ENCODE data around the gene CXCL11. TPM values are rescaled to one million over a fixed set of nuclear protein-coding genes. Genes with fewer than 3 reads are reported as not detected.
"Not testable (repeated sequence)": the region's sequence is repeated elsewhere in the genome, so short reads cannot be mapped to it uniquely, and the experiment has no call there.

The CXCL11 gene
- polyA plus RNA-seq, 1 of the 3 experiments (the other 2 are of a cell fraction), result not detected

- no peaks in the 10 kb centered on the region for H3F3A ChIP-seq (replicated peaks; ENCODE audit: insufficient read depth)
- no peak overlapping the region for H3K27ac ChIP-seq (ENCODE audit: low read depth in 2 of 2, low read length in 1 of 2)
- H3K4me1 ChIP-seq (ENCODE audit: control insufficient read depth in 1 of 2, insufficient read depth in 2 of 2, low read depth in 1 of 2, low read length in 1 of 2), result no peaks in the 10 kb centered on the region
- H3K4me2 ChIP-seq, result no peak overlapping the region
- TF ChIP-seq NRF1 (IDR thresholded peaks at IDR 0.05; ENCODE audit: low read depth, low read length), result no peak
- H3K9me3 ChIP-seq, result no peaks in the 10 kb centered on the region
- no peaks in the 10 kb centered on the region for H3K36me3 ChIP-seq (replicated peaks in 1 of 2; ENCODE audit: control insufficient read depth in 1 of 2, insufficient read depth in 2 of 2, low read length in 1 of 2)
- ChIA-PET CTCF (interaction anchor here (1.0 to 2.1 kb wide), 2 partner anchors 59 to 64 kb away, joined by 3 to 11 read pairs; partner anchors contain the start of gene SDAD1), POLR2A (no interaction called here)
- H3K27me3 ChIP-seq (ENCODE audit: insufficient read depth), result peaks cover 8% of the 10 kb centered on the region; the same call in 1 of the 2 replicates
- no peak overlapping the region for H2AFZ ChIP-seq (ENCODE audit: low read depth)
- no peaks in the 10 kb centered on the region for H3K79me2 ChIP-seq (ENCODE audit: insufficient read depth)
- DNase-seq, result no peak
- H3K9me2 ChIP-seq, result no peaks in the 10 kb centered on the region
- WGBS (ENCODE audit: low lambda C conversion rate), result 45% methylated on average over 2 of the region's 2 CpGs
- no peak overlapping the region for H3K4me3 ChIP-seq (ENCODE audit: low read depth in 2 of 2, low read length in 1 of 2)
- no peaks in the 10 kb centered on the region for H4K20me1 ChIP-seq (ENCODE audit: insufficient read depth)
- no peak overlapping the region for H3K9ac ChIP-seq
Observed at GRCh38 chr4:76055016-76055415, 19.1 kb upstream of the CXCL11 start.

- TF ChIP-seq GATA2 (CRISPR knock-in tag; IDR thresholded peaks at IDR 0.05) (no peak), RAD21 (IDR thresholded peaks at IDR 0.05; ENCODE audit: low read length) (no peak), MAX (IDR thresholded peaks at IDR 0.05; ENCODE audit: low read depth) (no peak), FOXJ3 (CRISPR knock-in tag; IDR thresholded peaks at IDR 0.05) (no peak), PBX3 (IDR thresholded peaks at IDR 0.05) (no peak), MXI1 (IDR thresholded peaks at IDR 0.05; ENCODE audit: low read depth, low read length) (no peak), MEF2A (IDR thresholded peaks at IDR 0.05; ENCODE audit: borderline replicate concordance, low read depth) (no peak), USF2 (IDR thresholded peaks at IDR 0.05; ENCODE audit: borderline replicate concordance, low read depth, low read length) (no peak), CHD2 (IDR thresholded peaks at IDR 0.05; ENCODE audit: low read length, partially characterized antibody) (no peak), NFIC (IDR thresholded peaks at IDR 0.05; ENCODE audit: borderline replicate concordance) (no peak), IRF3 (IDR thresholded peaks at IDR 0.05; ENCODE audit: low read depth, low read length) (no peak), CTCF (IDR thresholded peaks at IDR 0.05) (no peak), JUND (IDR thresholded peaks at IDR 0.05) (no peak), FOXM1 (IDR thresholded peaks at IDR 0.05; ENCODE audit: low read depth) (no peak), ELF1 (IDR thresholded peaks at IDR 0.05) (no peak)
- DNase-seq, result no peak
- no peak overlapping the region for H3K4me2 ChIP-seq
- no peaks in the 10 kb centered on the region for H3K79me2 ChIP-seq (ENCODE audit: insufficient read depth)
- ChIA-PET POLR2A (no interaction called here), CTCF (interaction anchor here (0.9 to 2.1 kb wide), 5 partner anchors 13 to 138 kb away, joined by 3 to 11 read pairs (median 5); no protein-coding TSS in a partner anchor)
- no peaks in the 10 kb centered on the region for H4K20me1 ChIP-seq (ENCODE audit: insufficient read depth)
- H3K36me3 ChIP-seq (replicated peaks in 1 of 2; ENCODE audit: control insufficient read depth in 1 of 2, insufficient read depth in 2 of 2, low read length in 1 of 2), result no peaks in the 10 kb centered on the region
- peaks cover 8% of the 10 kb centered on the region; the same call in 1 of the 2 replicates for H3K27me3 ChIP-seq (ENCODE audit: insufficient read depth)
- no peak overlapping the region for H3K9ac ChIP-seq
- H3K9me2 ChIP-seq, result no peaks in the 10 kb centered on the region
- H2AFZ ChIP-seq (ENCODE audit: low read depth), result no peak overlapping the region
- H3K9me3 ChIP-seq, result no peaks in the 10 kb centered on the region
- WGBS (ENCODE audit: low lambda C conversion rate), result 35% methylated on average over 4 of the region's 4 CpGs
- no peak overlapping the region for H3K4me3 ChIP-seq (ENCODE audit: low read depth in 2 of 2, low read length in 1 of 2)
- no peak overlapping the region for H3K27ac ChIP-seq (ENCODE audit: low read depth in 2 of 2, low read length in 1 of 2)
- H3K4me1 ChIP-seq (ENCODE audit: control insufficient read depth in 1 of 2, insufficient read depth in 2 of 2, low read depth in 1 of 2, low read length in 1 of 2), result no peaks in the 10 kb centered on the region
- H3F3A ChIP-seq (replicated peaks; ENCODE audit: insufficient read depth), result no peaks in the 10 kb centered on the region
Observed at GRCh38 chr4:76053730-76054129, 17.9 kb upstream of the CXCL11 start.

- POLR2A ChIA-PET, result not testable (repeated sequence)
- WGBS (ENCODE audit: low lambda C conversion rate), result 74% methylated on average over 7 of the region's 27 CpGs
Observed at GRCh38 chr4:76050560-76051050, 14.7 kb upstream of the CXCL11 start.

More at GRCh38 chr4:76050560-76051050, 14.7 kb upstream of the CXCL11 start:
- H3K27me3 ChIP-seq (ENCODE audit: insufficient read depth); H3K4me3 ChIP-seq (ENCODE audit: low read depth in 2 of 2, low read length in 1 of 2); H3K27ac ChIP-seq (ENCODE audit: low read depth in 2 of 2, low read length in 1 of 2); H2AFZ ChIP-seq (ENCODE audit: low read depth); H3K4me2 ChIP-seq; H3K4me1 ChIP-seq (ENCODE audit: control insufficient read depth in 1 of 2, insufficient read depth in 2 of 2, low read depth in 1 of 2, low read length in 1 of 2); H3K79me2 ChIP-seq (ENCODE audit: insufficient read depth); H3F3A ChIP-seq (replicated peaks; ENCODE audit: insufficient read depth); H3K36me3 ChIP-seq (replicated peaks in 1 of 2; ENCODE audit: control insufficient read depth in 1 of 2, insufficient read depth in 2 of 2, low read length in 1 of 2); H3K9me3 ChIP-seq; DNase-seq; H3K9me2 ChIP-seq; H3K9ac ChIP-seq; H4K20me1 ChIP-seq (ENCODE audit: insufficient read depth): not testable (repeated sequence)
- CTCF ChIA-PET, result interaction anchor here (1.4 kb wide), 1 partner anchor 55 kb away, joined by 5 read pairs; no protein-coding TSS in a partner anchor
